CD4-positive, alpha-beta T cell (primary cell): ENCODE measurements around the gene SEMA3D. TPM values are rescaled to one million over a fixed set of nuclear protein-coding genes. Genes with fewer than 3 reads are reported as not detected.

ENCODE experiments used
- ATAC-seq: fragments of 200-7000 bp; cut with Tn5 transposase; one replicate; pipeline ENCODE4 v1.10.0; 2022; ENCODE audit warnings: mild to moderate bottlenecking; ENCODE audit not compliant: poor library complexity
- CTCF ChIA-PET: fragments of 350-600 bp; sonication (Branson Sonifier 250); formaldehyde crosslinking; loops from one replicate; lab custom pipeline; 2021; ENCODE audit warnings: antibody characterized with exemption, inconsistent platforms; lab: Charles Lee
- POLR2A ChIA-PET: fragments of 350-600 bp; sonication (Branson Sonifier 250); formaldehyde crosslinking; loops from one replicate; lab custom pipeline; 2021; ENCODE audit warnings: antibody characterized with exemption, inconsistent platforms; lab: Charles Lee
- DNase-seq, 14 experiments: peaks; one replicate each; pipeline ENCODE4 v3.0.0-alpha.2; 2013 to 2020; ENCODE audit warnings: mixed read lengths in 2 of 14
- H3K27ac ChIP-seq, 2 donors: one replicate each; pipeline versions ENCODE4 v1.5.1 to v1.7.0; 2013; ENCODE audit warnings: low read length in 2 of 2, low read depth in 1 of 2, mild to moderate bottlenecking in 1 of 2
- H3K27me3 ChIP-seq, 2 experiments: 1 replicate in 1 of 2; 2 replicates in 1 of 2; pipeline versions ENCODE4 v1.6.1 to v1.7.0; 2013; ENCODE audit warnings: low read length in 2 of 2, control low read depth in 1 of 2, mild to moderate bottlenecking in 1 of 2, moderate library complexity in 1 of 2; ENCODE audit not compliant: insufficient read depth in 2 of 2, control insufficient read depth in 1 of 2
- H3K36me3 ChIP-seq: one replicate; pipeline ENCODE4 v1.6.1; 2013; ENCODE audit warnings: low read length, control low read depth; ENCODE audit not compliant: insufficient read depth
- H3K4me1 ChIP-seq: one replicate; pipeline ENCODE4 v1.6.1; 2013; ENCODE audit warnings: low read length, control low read depth; ENCODE audit not compliant: insufficient read depth
- H3K4me3 ChIP-seq: one replicate; pipeline ENCODE4 v1.5.1; 2013; ENCODE audit warnings: mild to moderate bottlenecking, low read length, moderate library complexity
- H3K9me3 ChIP-seq, 2 experiments: 1 replicate in 1 of 2; 2 replicates in 1 of 2; pipeline versions ENCODE4 v1.6.1 to v1.7.0; 2013; ENCODE audit warnings: low read length in 2 of 2, mild to moderate bottlenecking in 2 of 2, control low read depth in 1 of 2, moderate library complexity in 1 of 2; ENCODE audit not compliant: control insufficient read depth in 1 of 2, insufficient read depth in 1 of 2
- H3K27ac Mint-ChIP-seq: one replicate; pipeline ENCODE4 v1.8.0; 2020; ENCODE audit warnings: mixed read lengths
- H3K27me3 Mint-ChIP-seq: one replicate; pipeline ENCODE4 v1.8.0; 2021; ENCODE audit warnings: mixed read lengths
- H3K36me3 Mint-ChIP-seq: one replicate; pipeline ENCODE4 v1.8.0; 2021; ENCODE audit warnings: low read depth, mixed read lengths
- H3K4me1 Mint-ChIP-seq: one replicate; pipeline ENCODE4 v1.8.0; 2021; ENCODE audit warnings: low read depth, mixed read lengths
- H3K4me3 Mint-ChIP-seq: one replicate; pipeline ENCODE4 v1.8.0; 2020; ENCODE audit warnings: mild to moderate bottlenecking, mixed read lengths
- H3K9me3 Mint-ChIP-seq: one replicate; pipeline ENCODE4 v1.8.0; 2020; ENCODE audit warnings: mixed read lengths
- intact Hi-C, 2 experiments: fragments of 100-400 bp; cut with DNase I in 1 of 2; cut with micrococcal nuclease in 1 of 2; formaldehyde crosslinking; loops; one replicate each; pipeline versions ENCODE4 v1.15.1 to v1.9.0; 2023 to 2025; cut with DNase I, micrococcal nuclease
- total RNA-seq, 174 experiments: library from RNA in 2 of 174; stranded (reverse) in 2 of 174; gene quantifications; one replicate each; pipeline ENCODE4 v1.2.3 and lab custom pipeline; 2021 to 2026
- TF ChIP-seq, protein P1 (sequence below): fragments of 200-600 bp; IDR thresholded peaks from one replicate; pipeline ENCODE4 v1.8.0; 2022; ENCODE audit warnings: antibody characterized with exemption, mild to moderate bottlenecking

The SEMA3D gene
- total RNA-seq, 2 experiments from 2014 or later: not detected

DNA sequence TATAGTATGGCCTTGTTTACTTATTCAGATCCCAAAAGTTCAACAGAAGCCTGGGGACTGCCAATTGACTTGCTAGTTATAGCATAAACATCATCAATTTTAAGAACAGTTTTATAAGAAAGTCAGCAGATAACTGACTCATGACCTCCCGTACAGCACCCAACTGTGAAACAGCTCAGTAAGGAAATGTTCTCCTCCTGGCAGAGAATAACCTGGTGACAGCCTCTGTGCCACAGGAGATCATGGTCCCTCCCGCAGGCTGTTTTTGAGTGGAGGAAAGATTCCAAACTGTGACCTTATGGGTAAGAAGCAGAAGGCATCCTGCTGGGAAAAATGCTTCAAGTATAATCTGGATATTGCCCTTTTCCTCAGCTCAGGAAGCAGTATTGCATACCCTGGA, 182.5 kb downstream of the SEMA3D start:
- no peaks in the 10 kb centered on the region for H3K27me3 Mint-ChIP-seq
- intact Hi-C loops: no loop called here
- no peaks in the 10 kb centered on the region for H3K36me3 Mint-ChIP-seq
- POLR2A ChIA-PET: no interaction called here
- H3K4me3 ChIP-seq: no peak overlapping the region
- no peak overlapping the region for H3K27ac ChIP-seq
- no peak overlapping the region for H3K4me3 Mint-ChIP-seq
- no peaks in the 10 kb centered on the region for H3K36me3 ChIP-seq
- ATAC-seq (no peak), DNase-seq (no peak)
- no peaks in the 10 kb centered on the region for H3K9me3 Mint-ChIP-seq
- no peaks in the 10 kb centered on the region for H3K27me3 ChIP-seq
- no peak overlapping the region for H3K27ac Mint-ChIP-seq
- no peaks in the 10 kb centered on the region for H3K9me3 ChIP-seq
- no peaks in the 10 kb centered on the region for H3K4me1 Mint-ChIP-seq
- CTCF ChIA-PET: no interaction called here
- no peaks in the 10 kb centered on the region for H3K4me1 ChIP-seq
- TF ChIP-seq, protein P1, sequence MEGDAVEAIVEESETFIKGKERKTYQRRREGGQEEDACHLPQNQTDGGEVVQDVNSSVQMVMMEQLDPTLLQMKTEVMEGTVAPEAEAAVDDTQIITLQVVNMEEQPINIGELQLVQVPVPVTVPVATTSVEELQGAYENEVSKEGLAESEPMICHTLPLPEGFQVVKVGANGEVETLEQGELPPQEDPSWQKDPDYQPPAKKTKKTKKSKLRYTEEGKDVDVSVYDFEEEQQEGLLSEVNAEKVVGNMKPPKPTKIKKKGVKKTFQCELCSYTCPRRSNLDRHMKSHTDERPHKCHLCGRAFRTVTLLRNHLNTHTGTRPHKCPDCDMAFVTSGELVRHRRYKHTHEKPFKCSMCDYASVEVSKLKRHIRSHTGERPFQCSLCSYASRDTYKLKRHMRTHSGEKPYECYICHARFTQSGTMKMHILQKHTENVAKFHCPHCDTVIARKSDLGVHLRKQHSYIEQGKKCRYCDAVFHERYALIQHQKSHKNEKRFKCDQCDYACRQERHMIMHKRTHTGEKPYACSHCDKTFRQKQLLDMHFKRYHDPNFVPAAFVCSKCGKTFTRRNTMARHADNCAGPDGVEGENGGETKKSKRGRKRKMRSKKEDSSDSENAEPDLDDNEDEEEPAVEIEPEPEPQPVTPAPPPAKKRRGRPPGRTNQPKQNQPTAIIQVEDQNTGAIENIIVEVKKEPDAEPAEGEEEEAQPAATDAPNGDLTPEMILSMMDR: no peak

DNA sequence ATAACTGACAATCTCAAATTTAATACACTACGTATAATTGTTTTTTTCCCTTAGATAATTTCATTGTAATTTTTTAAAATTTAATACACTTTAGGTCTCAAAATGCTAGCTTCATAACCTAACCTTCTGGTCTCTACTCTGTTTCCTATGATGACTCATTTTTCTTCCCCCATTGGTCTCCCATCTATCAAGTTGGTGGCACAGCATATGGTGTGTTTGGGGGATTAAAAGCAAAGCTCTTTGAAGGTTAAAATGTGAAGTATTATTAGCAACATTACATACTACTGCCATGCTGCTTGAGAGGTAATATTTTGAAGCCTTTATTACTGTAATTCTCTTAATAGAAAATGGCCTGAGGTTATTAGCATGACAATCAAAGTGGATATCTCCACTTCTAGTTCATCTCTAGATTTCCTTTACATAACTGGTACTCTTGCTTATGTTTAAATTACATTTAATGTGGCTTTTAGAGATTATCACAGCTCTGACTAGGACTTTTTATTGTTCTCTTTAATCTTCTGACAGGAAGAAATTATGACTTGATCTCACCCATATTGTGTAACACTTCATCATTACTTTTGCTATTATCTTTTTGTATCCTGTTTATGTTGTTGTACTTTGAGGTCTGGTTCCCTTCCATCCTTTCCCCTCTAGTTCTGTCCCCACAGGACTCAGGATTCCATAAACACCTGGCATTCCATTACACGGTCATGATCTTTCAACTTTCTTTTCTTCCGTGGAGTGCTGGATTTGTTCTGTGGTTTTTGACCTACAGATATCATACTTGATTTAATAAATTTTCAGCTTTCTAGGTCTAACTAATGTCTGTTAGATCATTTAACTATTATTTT, 185.1 kb downstream of the SEMA3D start:
- Mint-ChIP-seq H3K27me3 (no peaks in the 10 kb centered on the region), H3K27ac (no peak overlapping the region), H3K4me3 (no peak overlapping the region), H3K36me3 (no peaks in the 10 kb centered on the region), H3K4me1 (no peaks in the 10 kb centered on the region), H3K9me3 (no peaks in the 10 kb centered on the region)
- ATAC-seq (no peak), DNase-seq (no peak)
- intact Hi-C loops: no loop called here
- no peaks in the 10 kb centered on the region for H3K9me3 ChIP-seq
- TF ChIP-seq, protein P1: no peak
- no peak overlapping the region for H3K4me3 ChIP-seq
- ChIA-PET CTCF (no interaction called here), POLR2A (no interaction called here)
- no peaks in the 10 kb centered on the region for H3K27me3 ChIP-seq
- H3K4me1 ChIP-seq: no peaks in the 10 kb centered on the region
- H3K36me3 ChIP-seq: no peaks in the 10 kb centered on the region
- no peak overlapping the region for H3K27ac ChIP-seq

DNA sequence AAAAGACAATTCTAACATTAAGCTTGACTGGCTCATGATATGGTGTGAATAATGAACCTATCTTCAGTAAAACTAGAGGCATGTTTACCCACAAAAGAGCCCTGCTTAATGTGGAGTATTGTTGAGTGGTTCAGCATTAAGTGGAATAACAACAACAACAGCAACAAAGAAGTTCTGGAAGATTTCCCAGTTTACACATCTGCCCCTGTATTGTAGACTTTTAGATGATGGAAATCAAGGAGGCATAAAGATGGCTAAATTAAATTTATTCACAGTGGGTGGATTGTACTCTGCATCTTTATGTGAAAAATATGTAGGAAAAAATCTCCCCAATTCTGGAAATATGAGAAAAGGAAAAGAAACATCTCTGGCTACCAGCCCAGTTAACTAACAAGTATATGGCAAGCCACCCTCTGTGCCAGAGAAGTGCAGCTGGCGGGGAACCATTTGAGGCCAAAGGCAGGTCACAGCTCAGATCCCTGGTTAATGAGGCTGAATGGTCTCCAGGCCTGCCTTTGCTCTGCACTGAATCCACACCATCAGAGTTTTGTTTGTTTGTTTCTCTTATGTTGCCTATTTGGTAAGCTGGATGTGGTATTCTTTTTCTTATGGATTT, 186.0 kb downstream of the SEMA3D start:
- Mint-ChIP-seq H3K4me3 (no peak overlapping the region), H3K27ac (no peak overlapping the region), H3K9me3 (no peaks in the 10 kb centered on the region), H3K27me3 (no peaks in the 10 kb centered on the region), H3K36me3 (no peaks in the 10 kb centered on the region), H3K4me1 (no peaks in the 10 kb centered on the region)
- TF ChIP-seq, protein P1: no peak
- Histone ChIP-seq H3K27me3 (no peaks in the 10 kb centered on the region), H3K36me3 (no peaks in the 10 kb centered on the region), H3K9me3 (no peaks in the 10 kb centered on the region), H3K4me1 (no peaks in the 10 kb centered on the region), H3K27ac (no peak overlapping the region), H3K4me3 (no peak overlapping the region)
- ATAC-seq: no peak
- CTCF ChIA-PET: no interaction called here
- DNase-seq: no peak
- intact Hi-C loops: no loop called here
- POLR2A ChIA-PET: no interaction called here
